NB4 (cell line): Measurements from ENCODE around the gene ADTRP.
"Not testable (repeated sequence)": the region's sequence is repeated elsewhere in the genome, so short reads cannot be mapped to it uniquely, and the experiment has no call there.

Source experiments
- DNase-seq: peaks from one replicate; pipeline ENCODE4 v3.0.0; 2010; ENCODE audit warnings: low read depth
- H3K4me3 ChIP-seq: one replicate; pipeline ENCODE4 v1.5.1; 2011; ENCODE audit warnings: mild to moderate bottlenecking, low read depth, low read length, moderate library complexity
- CTCF ChIP-seq: IDR thresholded peaks from one replicate; pipeline ENCODE4 v1.5.1; 2012; ENCODE audit warnings: low read depth, low read length
- MAX ChIP-seq: IDR thresholded peaks from 2 replicates; pipeline ENCODE4 v1.6.1; 2011; ENCODE audit warnings: low read depth, low read length
- MYC ChIP-seq: IDR thresholded peaks from 2 replicates; pipeline ENCODE4 v1.6.1; 2011; ENCODE audit warnings: low read depth, low read length
- POLR2A ChIP-seq: IDR thresholded peaks from 2 replicates; pipeline ENCODE4 v1.6.1; 2011; ENCODE audit warnings: mild to moderate bottlenecking; ENCODE audit not compliant: insufficient read length; ENCODE audit errors: extremely low read depth

ADTRP gene

GRCh38 chr6:11685481-11686093, 93.0 kb downstream of the ADTRP start:
- no peak for TF ChIP-seq MAX
- TF ChIP-seq MYC = no peak
- TF ChIP-seq POLR2A = no peak
- no peak for TF ChIP-seq CTCF
- DNase-seq = no peak
- no peak overlapping the region for H3K4me3 ChIP-seq

GRCh38 chr6:11684901-11685480, 93.6 kb downstream of the ADTRP start:
- H3K4me3 ChIP-seq = no peak overlapping the region
- DNase-seq = no peak
- TF ChIP-seq CTCF = no peak
- no peak for TF ChIP-seq MYC
- TF ChIP-seq POLR2A = no peak
- TF ChIP-seq MAX = no peak

GRCh38 chr6:11683871-11684270, 94.7 kb downstream of the ADTRP start:
- DNase-seq = peak; percentile 34
- no peak for TF ChIP-seq MYC
- no peak for TF ChIP-seq MAX
- no peak for TF ChIP-seq POLR2A
- TF ChIP-seq CTCF = no peak
- H3K4me3 ChIP-seq = no peak overlapping the region

- DNase-seq = no peak
- no peak for TF ChIP-seq POLR2A
- TF ChIP-seq MYC = no peak
- TF ChIP-seq MAX = no peak
- TF ChIP-seq CTCF = no peak
These were observed 96.0 kb downstream of the ADTRP start for GRCh38 chr6:11682561-11682975.

GRCh38 chr6:11681770-11682169, 96.8 kb downstream of the ADTRP start:
- TF ChIP-seq POLR2A (no peak), MYC (no peak), CTCF (no peak), MAX (no peak)
- DNase-seq = no peak
- H3K4me3 ChIP-seq = no peak overlapping the region

More at GRCh38 chr6:11682561-11682975, 96.0 kb downstream of the ADTRP start:
- no peak overlapping the region for H3K4me3 ChIP-seq

- no peak for TF ChIP-seq MYC
- TF ChIP-seq POLR2A = no peak
- TF ChIP-seq MAX = no peak
- TF ChIP-seq CTCF = no peak
- DNase-seq = no peak
These were observed 97.2 kb downstream of the ADTRP start for GRCh38 chr6:11681357-11681756.

GRCh38 chr6:11680479-11680878, 98.1 kb downstream of the ADTRP start:
- DNase-seq, H3K4me3 ChIP-seq: not testable (repeated sequence)

More at GRCh38 chr6:11681357-11681756, 97.2 kb downstream of the ADTRP start:
- no peak overlapping the region for H3K4me3 ChIP-seq
